Activated CD8-positive, alpha-beta memory T cell treated with anti-CD3 and anti-CD28 coated beads for 24 hours (primary cell): ENCODE data around the gene TBC1D32.
"Not testable (repeated sequence)": the region's sequence is repeated elsewhere in the genome, so short reads cannot be mapped to it uniquely, and the experiment has no call there.

Experiments
- DNase-seq: peaks from one replicate; pipeline ENCODE4 v3.0.0-alpha.2; 2020

The TBC1D32 gene

GRCh38 chr6:121093928-121094327, 240.4 kb downstream of the TBC1D32 start:
- no peak for DNase-seq

GRCh38 chr6:121090492-121090891, 243.8 kb downstream of the TBC1D32 start:
- no peak for DNase-seq

DNA sequence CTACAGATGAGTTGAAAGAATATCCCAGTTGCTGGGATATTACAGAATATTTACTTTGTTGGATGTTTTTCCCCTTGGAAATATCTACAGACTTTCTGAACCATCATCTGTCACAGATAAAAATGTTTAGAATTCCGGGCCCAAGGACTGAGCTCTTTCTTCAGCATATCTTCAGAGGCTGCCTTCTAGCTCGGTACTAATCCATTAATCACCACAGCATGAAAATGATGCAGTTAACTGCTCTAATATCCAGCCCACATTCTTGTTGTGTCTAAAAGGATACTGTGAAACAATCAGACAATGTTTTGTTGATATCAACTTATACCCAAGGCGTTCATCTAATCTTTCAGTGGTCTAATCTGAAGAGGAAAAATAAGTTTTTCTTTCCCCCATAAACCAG, 247.4 kb downstream of the TBC1D32 start:
- DNase-seq: no peak

- no peak for DNase-seq
Observed at GRCh38 chr6:121076119-121076518, 258.2 kb downstream of the TBC1D32 start.

GRCh38 chr6:121068749-121069148, 265.5 kb downstream of the TBC1D32 start:
- not testable (repeated sequence) for DNase-seq

- no peak for DNase-seq
Observed at GRCh38 chr6:121067381-121067780, 266.9 kb downstream of the TBC1D32 start.

GRCh38 chr6:121064345-121064744, 269.9 kb downstream of the TBC1D32 start:
- DNase-seq: no peak

- no peak for DNase-seq
Observed at GRCh38 chr6:121055572-121056163, 278.6 kb downstream of the TBC1D32 start.

- not testable (repeated sequence) for DNase-seq
Observed at GRCh38 chr6:121048593-121048992, 285.7 kb downstream of the TBC1D32 start.

DNA sequence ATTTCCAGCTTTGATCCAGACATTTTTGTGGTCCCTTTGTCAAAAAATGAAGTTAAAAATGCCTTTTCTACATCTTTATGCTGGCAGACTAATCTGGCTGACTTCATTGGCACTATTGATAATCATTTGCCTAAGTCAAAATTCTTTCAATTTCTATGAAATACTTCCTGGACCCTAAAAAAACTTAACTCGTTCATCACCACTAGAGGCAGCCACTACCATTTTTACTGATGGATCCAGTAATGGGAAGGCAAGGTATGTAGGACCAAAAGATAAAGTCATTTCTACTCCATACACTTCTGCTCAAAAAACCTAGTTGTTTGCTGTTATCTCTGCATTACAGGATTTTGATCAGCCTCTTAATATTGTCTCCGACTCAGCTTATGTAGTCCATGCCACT, 289.4 kb downstream of the TBC1D32 start:
- DNase-seq: not testable (repeated sequence)

GRCh38 chr6:121043706-121044105, 290.6 kb downstream of the TBC1D32 start:
- DNase-seq: not testable (repeated sequence)

DNA sequence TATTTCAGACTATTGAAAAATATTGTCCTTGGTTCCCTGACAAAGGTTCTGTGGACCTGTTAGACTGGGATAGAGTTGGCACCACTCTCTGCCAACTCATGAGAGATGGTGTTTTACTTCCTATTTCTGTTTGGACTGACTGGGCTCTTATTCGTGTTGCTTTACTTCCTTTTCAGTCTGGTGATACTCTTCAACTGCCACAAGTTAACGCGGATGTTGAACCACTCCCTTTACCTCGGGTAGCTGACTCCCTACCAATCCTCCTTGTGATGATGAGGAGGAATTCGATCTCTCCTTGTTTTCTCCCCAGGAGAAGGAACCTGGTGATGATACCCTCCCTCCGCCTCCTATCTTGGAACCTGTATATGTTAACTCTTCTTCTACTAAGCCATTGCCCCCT, 291.1 kb downstream of the TBC1D32 start:
- not testable (repeated sequence) for DNase-seq

DNA sequence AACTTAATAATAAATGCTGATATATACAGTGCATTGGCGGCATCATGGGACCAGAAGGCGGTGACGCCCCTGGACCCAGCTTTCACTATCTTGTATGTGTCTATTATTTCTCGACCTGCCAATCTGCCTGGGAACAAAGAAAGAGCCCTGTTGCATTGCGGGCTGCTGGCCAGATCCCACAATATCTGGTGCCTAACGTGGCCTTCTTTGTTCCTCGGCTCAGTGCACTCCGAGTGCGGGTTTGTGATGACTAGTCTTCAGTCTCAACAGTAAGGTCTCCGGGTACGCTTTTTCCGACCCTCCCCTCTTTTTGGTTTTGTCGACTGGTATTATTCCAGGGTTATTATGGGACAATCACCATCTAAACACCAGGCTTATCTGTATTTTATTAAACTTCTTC, 291.5 kb downstream of the TBC1D32 start:
- no peak for DNase-seq

DNA sequence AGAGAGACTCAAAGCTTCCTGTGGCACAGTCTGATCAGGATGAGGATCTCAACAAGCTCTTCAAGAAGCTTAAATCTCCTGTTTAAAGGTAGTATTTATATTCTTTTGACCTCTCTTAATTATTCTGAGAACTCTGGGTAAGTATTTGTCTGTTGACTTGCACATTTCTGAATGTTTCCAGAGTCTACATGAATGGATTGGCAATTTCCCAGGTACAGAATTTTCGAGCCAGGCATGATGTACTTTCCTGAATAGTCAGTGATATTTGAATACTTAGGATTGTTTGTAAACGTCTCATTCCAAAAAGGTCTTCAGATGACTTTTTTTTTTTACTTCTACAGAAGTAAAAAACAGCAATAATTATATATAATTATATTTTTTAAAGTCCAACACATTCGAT, 293.4 kb downstream of the TBC1D32 start:
- DNase-seq: no peak

DNA sequence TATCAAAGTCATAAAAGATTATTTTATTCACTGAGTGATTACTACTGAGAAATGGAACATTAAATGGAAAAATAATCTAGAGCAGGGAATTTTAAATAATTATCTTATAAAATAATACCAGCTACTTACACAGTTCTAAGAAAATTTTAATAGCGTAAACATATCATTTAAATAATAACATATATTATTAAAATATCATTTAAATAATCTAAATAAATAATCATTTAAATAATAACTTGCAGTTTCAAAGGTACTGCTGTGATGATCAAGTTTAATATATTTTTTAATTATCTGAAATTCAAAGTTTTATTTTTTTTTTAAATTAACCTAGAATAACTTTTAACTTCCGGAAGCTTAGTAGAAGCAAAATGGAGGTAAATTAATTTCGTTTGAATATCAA, 301.2 kb downstream of the TBC1D32 start:
- DNase-seq: no peak

- DNase-seq: no peak
Observed at GRCh38 chr6:121032268-121033006, 301.8 kb downstream of the TBC1D32 start.
